Gastrocnemius medialis (tissue), 4 donors: ENCODE measurements around the gene ATXN10.

Source experiments
- POLR2A ChIP-seq, 2 donors: fragments of 450-650 bp; IDR thresholded peaks; one replicate each; pipeline ENCODE4 v1.6.1; 2017; ENCODE audit warnings: antibody characterized with exemption in 2 of 2, mild to moderate bottlenecking in 2 of 2, moderate library complexity in 2 of 2
- TF ChIP-seq, protein P1 (sequence below), 5 experiments: fragments of 450-650 bp in 3 of 5; fragments of 200-600 bp in 2 of 5; sonication (generic) in 2 of 5; IDR thresholded peaks in 4 of 5; conservative IDR thresholded peaks in 1 of 5; 1 replicate in 4 of 5; 2 replicates in 1 of 5; pipeline ENCODE4 v1.5.1; 2016 to 2019; ENCODE audit warnings: antibody characterized with exemption in 5 of 5, mild to moderate bottlenecking in 3 of 5, moderate library complexity in 3 of 5

DNA sequence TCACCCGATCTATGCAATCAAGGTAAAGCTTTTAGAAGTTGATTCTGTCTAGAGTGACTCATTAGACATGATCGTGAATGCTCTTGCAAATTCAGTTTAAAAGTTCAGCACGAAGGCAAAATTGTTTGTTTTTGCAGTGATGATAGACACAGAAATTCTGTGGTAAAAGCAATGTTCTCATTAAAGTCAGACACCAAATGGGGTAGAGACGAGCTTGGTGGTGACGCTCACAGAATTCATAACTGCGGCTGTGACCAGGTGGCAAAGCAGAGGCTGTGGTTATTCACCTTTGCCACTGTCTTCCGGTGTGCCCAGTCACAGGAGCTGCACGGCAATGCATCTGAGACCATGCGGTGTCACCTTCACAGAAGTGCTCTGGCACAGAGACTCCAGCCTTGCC is 221.9 kb downstream of the ATXN10 start:
- TF ChIP-seq, protein P1, sequence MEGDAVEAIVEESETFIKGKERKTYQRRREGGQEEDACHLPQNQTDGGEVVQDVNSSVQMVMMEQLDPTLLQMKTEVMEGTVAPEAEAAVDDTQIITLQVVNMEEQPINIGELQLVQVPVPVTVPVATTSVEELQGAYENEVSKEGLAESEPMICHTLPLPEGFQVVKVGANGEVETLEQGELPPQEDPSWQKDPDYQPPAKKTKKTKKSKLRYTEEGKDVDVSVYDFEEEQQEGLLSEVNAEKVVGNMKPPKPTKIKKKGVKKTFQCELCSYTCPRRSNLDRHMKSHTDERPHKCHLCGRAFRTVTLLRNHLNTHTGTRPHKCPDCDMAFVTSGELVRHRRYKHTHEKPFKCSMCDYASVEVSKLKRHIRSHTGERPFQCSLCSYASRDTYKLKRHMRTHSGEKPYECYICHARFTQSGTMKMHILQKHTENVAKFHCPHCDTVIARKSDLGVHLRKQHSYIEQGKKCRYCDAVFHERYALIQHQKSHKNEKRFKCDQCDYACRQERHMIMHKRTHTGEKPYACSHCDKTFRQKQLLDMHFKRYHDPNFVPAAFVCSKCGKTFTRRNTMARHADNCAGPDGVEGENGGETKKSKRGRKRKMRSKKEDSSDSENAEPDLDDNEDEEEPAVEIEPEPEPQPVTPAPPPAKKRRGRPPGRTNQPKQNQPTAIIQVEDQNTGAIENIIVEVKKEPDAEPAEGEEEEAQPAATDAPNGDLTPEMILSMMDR (IDR thresholded peaks at IDR 0.05 in 4 of 5, conservative IDR thresholded peaks at IDR 0.05 in 1 of 5), result no peak
- TF ChIP-seq POLR2A (IDR thresholded peaks at IDR 0.05), result no peak
